Testis (tissue), 3 donors: Measurements from ENCODE around the gene NDNF. TPM values are rescaled to one million over a fixed set of nuclear protein-coding genes. Genes with fewer than 3 reads are reported as not detected.

Source experiments
- DNase-seq: peaks from one replicate; pipeline ENCODE4 v3.0.0-alpha.2; 2019
- H3K27ac ChIP-seq, 2 donors: fragments of 200-600 bp; sonication (generic); one replicate each; pipeline ENCODE4 v1.5.1; 2019
- H3K27me3 ChIP-seq: fragments of 200-600 bp; sonication (generic); one replicate; pipeline ENCODE4 v1.5.1; 2019
- H3K36me3 ChIP-seq: fragments of 200-600 bp; sonication (generic); one replicate; pipeline ENCODE4 v1.5.1; 2017; ENCODE audit warnings: low read depth; ENCODE audit errors: missing control alignments
- H3K4me1 ChIP-seq: fragments of 200-600 bp; sonication (generic); one replicate; pipeline ENCODE4 v1.5.1; 2019
- H3K4me3 ChIP-seq, 2 donors: fragments of 200-600 bp; sonication (generic); one replicate each; pipeline ENCODE4 v1.5.1; 2017 to 2019
- H3K9me3 ChIP-seq: fragments of 200-600 bp; sonication (generic); one replicate; pipeline ENCODE4 v1.5.1; 2017
- CTCF ChIP-seq, 3 experiments: fragments of 450-650 bp in 2 of 3; fragments of 200-600 bp in 1 of 3; sonication (generic) in 1 of 3; IDR thresholded peaks; one replicate each; pipeline ENCODE4 v1.5.1; 2016 to 2019; ENCODE audit warnings: antibody characterized with exemption in 3 of 3, mild to moderate bottlenecking in 2 of 3, moderate library complexity in 1 of 3
- POLR2A ChIP-seq: fragments of 450-650 bp; IDR thresholded peaks from one replicate; pipeline ENCODE4 v1.6.1; 2017; ENCODE audit warnings: antibody characterized with exemption, mild to moderate bottlenecking, moderate library complexity
- WGBS, 2 donors: methylation state at CpG; one replicate each; pipeline ENCODE4 v1.1.5; 2018; 5-methylcytosine and 5-hydroxymethylcytosine counted together
- intact Hi-C: fragments of 100-400 bp; cut with DNase I; formaldehyde crosslinking; loops from one replicate; pipeline ENCODE4 v1.15.1; 2023; ENCODE audit warnings: low total_unique reads
- polyA plus RNA-seq: library from polyadenylated mRNA; stranded (reverse); fragments of 350-450 nt; fragmentation: Illumina TruSeq; extraction: RNeasy Lipid Tissue Mini Kit (QIAGEN cat#74804); gene quantifications from one replicate; pipeline ENCODE4 v1.2.3, GENCODE V29; 2014; ENCODE audit warnings: low read depth, low replicate concordance; ENCODE audit not compliant: insufficient read depth
- total RNA-seq, 2 donors: library from RNA; depleted of rRNA; stranded (reverse); fragments of >200 nt; gene quantifications; one replicate each; pipeline ENCODE4 v1.2.3, GENCODE V29; 2016

NDNF gene
- total and polyA plus RNA-seq, 3 donors from 2014 or later, result 3.3 to 20.7 (median 7.6) TPM

- no peak for TF ChIP-seq CTCF (IDR thresholded peaks at IDR 0.05)
- no peak for TF ChIP-seq POLR2A
- Histone ChIP-seq H3K36me3 (no peaks in the 10 kb centered on the region), H3K4me3 (no peak overlapping the region), H3K9me3 (no peaks in the 10 kb centered on the region), H3K27me3 (no peaks in the 10 kb centered on the region), H3K27ac (no peak overlapping the region), H3K4me1 (no peaks in the 10 kb centered on the region)
- DNase-seq, result no peak
- WGBS, 2 donors, result 84 to 85% methylated on average over 1 of the region's 1 CpG
- intact Hi-C loops, result no loop called here
Observed at GRCh38 chr4:121014544-121014943, 57.8 kb downstream of the NDNF start.

DNA sequence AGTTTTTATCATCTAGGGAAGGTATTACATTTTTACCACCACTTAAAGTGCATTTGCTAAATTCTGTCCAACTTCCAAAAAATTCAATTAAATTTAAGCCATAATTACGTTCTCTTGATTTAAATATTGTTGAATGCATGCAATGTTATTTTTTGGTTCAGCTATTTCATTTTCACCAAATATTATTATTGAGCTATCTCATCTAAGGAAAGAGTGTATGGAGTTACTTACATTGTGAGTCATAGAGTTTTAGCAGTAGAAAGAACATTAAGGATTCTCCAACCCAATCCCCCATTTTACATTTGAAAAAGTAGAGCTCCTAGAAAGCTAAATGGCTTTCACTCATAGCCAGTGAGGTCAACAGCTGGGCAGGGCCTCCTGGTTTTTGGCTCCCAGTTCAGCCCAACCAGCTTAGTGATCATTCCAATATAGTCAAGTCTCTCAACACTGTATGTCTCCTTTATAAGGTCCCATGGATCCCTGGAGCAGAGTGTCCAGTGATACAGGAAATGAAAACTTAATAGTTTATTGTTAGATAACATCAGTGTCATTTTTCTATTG, 60.5 kb downstream of the NDNF start:
- no peak for DNase-seq
- 82 to 98% methylated on average over 1 of the region's 1 CpG for WGBS, 2 donors
- Histone ChIP-seq H3K4me3 (no peak overlapping the region), H3K36me3 (no peaks in the 10 kb centered on the region), H3K4me1 (no peaks in the 10 kb centered on the region), H3K27ac (no peak overlapping the region), H3K9me3 (no peaks in the 10 kb centered on the region), H3K27me3 (no peaks in the 10 kb centered on the region)
- intact Hi-C loops, result no loop called here
- TF ChIP-seq POLR2A (no peak), CTCF (IDR thresholded peaks at IDR 0.05) (no peak)

DNA sequence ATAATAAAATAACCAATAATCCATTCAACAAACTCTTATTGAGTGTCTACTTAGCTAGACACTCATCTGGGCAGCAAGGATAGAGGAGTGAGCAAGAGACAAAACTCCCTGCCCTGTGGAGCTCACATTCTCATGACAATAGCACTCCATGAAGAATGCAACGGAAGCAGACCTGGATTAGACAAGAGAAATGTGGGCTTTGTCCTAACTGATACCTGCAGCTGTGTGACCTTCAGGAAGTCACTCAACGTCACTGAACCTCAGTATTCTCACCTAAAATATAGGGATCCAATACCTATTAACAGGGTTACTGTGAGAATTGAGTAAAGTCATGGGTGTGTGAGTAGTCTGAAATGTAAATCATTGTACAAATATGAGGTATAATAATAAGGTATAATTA, 61.2 kb downstream of the NDNF start:
- no peak overlapping the region for H3K27ac ChIP-seq
- intact Hi-C loops, result no loop called here
- H3K27me3 ChIP-seq, result no peaks in the 10 kb centered on the region
- no peaks in the 10 kb centered on the region for H3K4me1 ChIP-seq
- no peaks in the 10 kb centered on the region for H3K9me3 ChIP-seq
- no peak for TF ChIP-seq CTCF (IDR thresholded peaks at IDR 0.05)
- TF ChIP-seq POLR2A, result no peak
- H3K36me3 ChIP-seq, result no peaks in the 10 kb centered on the region
- 86 to 87% methylated on average over 2 of the region's 2 CpGs for WGBS, 2 donors
- H3K4me3 ChIP-seq, result no peak overlapping the region
- DNase-seq, result no peak

- Histone ChIP-seq H3K27me3 (no peaks in the 10 kb centered on the region), H3K27ac (no peak overlapping the region), H3K4me3 (no peak overlapping the region), H3K4me1 (no peaks in the 10 kb centered on the region), H3K9me3 (no peaks in the 10 kb centered on the region), H3K36me3 (no peaks in the 10 kb centered on the region)
- intact Hi-C loops, result no loop called here
- DNase-seq, result no peak
- WGBS, 2 donors, result 76 to 79% methylated on average over 3 of the region's 3 CpGs
- TF ChIP-seq CTCF (IDR thresholded peaks at IDR 0.05), result no peak
- no peak for TF ChIP-seq POLR2A
Observed at GRCh38 chr4:121009578-121010478, 62.5 kb downstream of the NDNF start.
